BJ (cell line): Measurements from ENCODE around the gene SLC2A2. TPM values are rescaled to one million over a fixed set of nuclear protein-coding genes. Genes with fewer than 3 reads are reported as not detected.

Experiments
- CTCF ChIA-PET: fragments of 350-600 bp; formaldehyde crosslinking; extraction: SDS; loops from one replicate; lab custom pipeline; 2021; ENCODE audit warnings: antibody characterized with exemption, inconsistent platforms; lab: Yijun Ruan, JAX
- POLR2A ChIA-PET: fragments of 300-600 bp; sonication (Branson Sonifier 250); formaldehyde crosslinking; extraction: SDS; loops from one replicate; lab custom pipeline; 2021; ENCODE audit warnings: antibody characterized with exemption; lab: Charles Lee
- DNase-seq: peaks from one replicate; pipeline ENCODE4 v3.0.0-alpha.2; 2011; ENCODE audit warnings: low read depth
- H3K27me3 ChIP-seq: 2 replicates; pipeline ENCODE4 v1.6.0; 2011; ENCODE audit warnings: low read length; ENCODE audit not compliant: control insufficient read depth, insufficient read depth
- H3K36me3 ChIP-seq: 2 replicates; pipeline ENCODE4 v1.5.1; 2011; ENCODE audit warnings: low read length; ENCODE audit not compliant: control insufficient read depth, insufficient read depth
- H3K4me3 ChIP-seq: 2 replicates; pipeline ENCODE4 v1.5.1; 2011; ENCODE audit warnings: low read depth, mild to moderate bottlenecking, control low read depth, low read length
- polyA plus RNA-seq: library from polyadenylated mRNA; depleted of rRNA; stranded (reverse); fragments of >200 nt; gene quantifications from 2 replicates; pipeline ENCODE4 v1.2.3, GENCODE V29; 2011
- TF ChIP-seq, protein P1 (sequence below): IDR thresholded peaks from 2 replicates; pipeline ENCODE4 v1.5.1; 2011; ENCODE audit warnings: low read depth, mild to moderate bottlenecking, control low read depth, inconsistent platforms, low read length, moderate library complexity; ENCODE audit not compliant: insufficient read depth

The SLC2A2 gene
- polyA plus RNA-seq, 1 experiment = not detected

- DNase-seq = peak; percentile 51
- TF ChIP-seq, protein P1, sequence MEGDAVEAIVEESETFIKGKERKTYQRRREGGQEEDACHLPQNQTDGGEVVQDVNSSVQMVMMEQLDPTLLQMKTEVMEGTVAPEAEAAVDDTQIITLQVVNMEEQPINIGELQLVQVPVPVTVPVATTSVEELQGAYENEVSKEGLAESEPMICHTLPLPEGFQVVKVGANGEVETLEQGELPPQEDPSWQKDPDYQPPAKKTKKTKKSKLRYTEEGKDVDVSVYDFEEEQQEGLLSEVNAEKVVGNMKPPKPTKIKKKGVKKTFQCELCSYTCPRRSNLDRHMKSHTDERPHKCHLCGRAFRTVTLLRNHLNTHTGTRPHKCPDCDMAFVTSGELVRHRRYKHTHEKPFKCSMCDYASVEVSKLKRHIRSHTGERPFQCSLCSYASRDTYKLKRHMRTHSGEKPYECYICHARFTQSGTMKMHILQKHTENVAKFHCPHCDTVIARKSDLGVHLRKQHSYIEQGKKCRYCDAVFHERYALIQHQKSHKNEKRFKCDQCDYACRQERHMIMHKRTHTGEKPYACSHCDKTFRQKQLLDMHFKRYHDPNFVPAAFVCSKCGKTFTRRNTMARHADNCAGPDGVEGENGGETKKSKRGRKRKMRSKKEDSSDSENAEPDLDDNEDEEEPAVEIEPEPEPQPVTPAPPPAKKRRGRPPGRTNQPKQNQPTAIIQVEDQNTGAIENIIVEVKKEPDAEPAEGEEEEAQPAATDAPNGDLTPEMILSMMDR = no peak
- Histone ChIP-seq H3K36me3 (no peaks in the 10 kb centered on the region), H3K27me3 (no peaks in the 10 kb centered on the region), H3K4me3 (no peak overlapping the region)
- POLR2A ChIA-PET = no interaction called here
- CTCF ChIA-PET = interaction anchor here (1.0 kb wide), 1 partner anchor 567 kb away, joined by 3 read pairs; no protein-coding TSS in a partner anchor
These were observed 26.7 kb downstream of the SLC2A2 start for GRCh38 chr3:170999737-171000242.

- Histone ChIP-seq H3K27me3 (no peaks in the 10 kb centered on the region), H3K4me3 (no peak overlapping the region), H3K36me3 (no peaks in the 10 kb centered on the region)
- peak; percentile 36 for DNase-seq
- CTCF ChIA-PET = interaction anchor here (0.7 to 1.0 kb wide), 2 partner anchors 36 to 568 kb away, joined by 3 to 4 read pairs; no protein-coding TSS in a partner anchor
- TF ChIP-seq, protein P1 = no peak
- POLR2A ChIA-PET = no interaction called here
These were observed 28.3 kb downstream of the SLC2A2 start for GRCh38 chr3:170997961-170998913.

DNA sequence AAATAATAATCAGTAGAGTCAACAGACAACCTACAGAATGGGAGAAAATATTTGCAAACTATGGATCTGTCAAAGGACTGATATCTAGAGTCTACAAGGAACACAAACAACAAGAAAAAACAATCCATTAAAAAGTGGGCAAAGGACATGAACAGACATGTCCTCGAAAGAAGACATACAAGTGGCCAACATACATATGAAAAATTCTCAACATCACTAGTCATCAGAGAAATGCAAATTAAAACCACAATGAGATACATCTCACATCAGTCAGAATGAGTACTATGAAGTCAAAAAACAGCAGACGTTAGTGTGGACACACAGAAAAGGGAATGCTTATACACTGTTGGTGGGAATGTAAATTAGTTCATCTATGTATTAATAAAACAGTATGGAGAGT, 33.7 kb downstream of the SLC2A2 start:
- H3K36me3 ChIP-seq = no peaks in the 10 kb centered on the region
- no peak for DNase-seq
- no peak overlapping the region for H3K4me3 ChIP-seq
- CTCF ChIA-PET = interaction anchor here (0.9 kb wide), 1 partner anchor 14 kb away, joined by 3 read pairs; no protein-coding TSS in a partner anchor
- H3K27me3 ChIP-seq = no peaks in the 10 kb centered on the region
- POLR2A ChIA-PET = no interaction called here
- TF ChIP-seq, protein P1 = no peak

GRCh38 chr3:170991664-170992063, 34.9 kb downstream of the SLC2A2 start:
- Histone ChIP-seq H3K4me3 (no peak overlapping the region), H3K27me3 (no peaks in the 10 kb centered on the region), H3K36me3 (no peaks in the 10 kb centered on the region)
- ChIA-PET POLR2A (no interaction called here), CTCF (no interaction called here)
- DNase-seq = no peak
- TF ChIP-seq, protein P1 = no peak

- no peak overlapping the region for H3K4me3 ChIP-seq
- H3K27me3 ChIP-seq = no peaks in the 10 kb centered on the region
- TF ChIP-seq, protein P1 = no peak
- H3K36me3 ChIP-seq = no peaks in the 10 kb centered on the region
- DNase-seq = no peak
- CTCF ChIA-PET = interaction anchor here (0.7 kb wide), 1 partner anchor 57 kb away, joined by 3 read pairs; no protein-coding TSS in a partner anchor
- POLR2A ChIA-PET = no interaction called here
These were observed 37.3 kb downstream of the SLC2A2 start for GRCh38 chr3:170989100-170989648.
